ENCODE data around the gene STRAP.

GRCh38 chr12:15837141-15837790, 44.9 kb upstream of the STRAP start:
- TF ChIP-seq NR2C2 (IDR thresholded peaks at IDR 0.05; ENCODE audit: borderline replicate concordance, control insufficient read depth, insufficient read length, low read depth) (no peak), ZNF274 (IDR thresholded peaks at IDR 0.05; ENCODE audit: insufficient read depth, insufficient read length) (no peak), STAT1 (conservative IDR thresholded peaks at IDR 0.05) (no peak), CEBPB (IDR thresholded peaks at IDR 0.05; ENCODE audit: borderline replicate concordance in 1 of 2, low read depth in 2 of 2, low read length in 2 of 2) (no peak), CUX1 (IDR thresholded peaks at IDR 0.05; ENCODE audit: insufficient replicate concordance, low read depth, low read length) (no peak), SMAD5 (IDR thresholded peaks at IDR 0.05; ENCODE audit: low read depth) (no peak)

Data from GM12878 (cell line).